Kidney (tissue), 14 donors: ENCODE measurements around the gene KRT77. TPM values are rescaled to one million over a fixed set of nuclear protein-coding genes. Genes with fewer than 3 reads are reported as not detected.
"Not testable (repeated sequence)": the region's sequence is repeated elsewhere in the genome, so short reads cannot be mapped to it uniquely, and the experiment has no call there.

ENCODE experiments used
- DNase-seq, 5 donors: peaks; one replicate each; pipeline ENCODE4 v3.0.0-alpha.2; 2013 to 2020
- FAIRE-seq: peaks from 2 replicates; lab custom pipeline; 2012; peaks lifted over from hg19 to GRCh38; lab: Jason Lieb, UNC
- H3K27ac ChIP-seq, 2 donors: one replicate each; pipeline ENCODE4 v1.7.0; 2013; ENCODE audit warnings: low read depth in 2 of 2, low read length in 2 of 2, inconsistent platforms in 1 of 2
- H3K27me3 ChIP-seq: one replicate; pipeline ENCODE4 v1.7.1; 2013; ENCODE audit warnings: low read length, inconsistent platforms; ENCODE audit not compliant: control insufficient read depth, insufficient read depth
- H3K36me3 ChIP-seq, 3 donors: one replicate each; pipeline versions ENCODE4 v1.7.0 to v1.7.1; 2013; ENCODE audit warnings: low read length in 3 of 3, control low read depth in 1 of 3, inconsistent platforms in 1 of 3; ENCODE audit not compliant: insufficient read depth in 3 of 3, control insufficient read depth in 2 of 3
- H3K4me1 ChIP-seq, 3 donors: one replicate each; pipeline versions ENCODE4 v1.7.0 to v1.7.1; 2013; ENCODE audit warnings: low read length in 3 of 3, inconsistent platforms in 1 of 3, low read depth in 1 of 3; ENCODE audit not compliant: control insufficient read depth in 2 of 3, insufficient read depth in 2 of 3
- H3K4me3 ChIP-seq, 3 donors: one replicate each; pipeline versions ENCODE4 v1.7.0 to v1.8.1; 2013; ENCODE audit warnings: low read length in 3 of 3, control low read depth in 1 of 3, inconsistent platforms in 1 of 3
- H3K9ac ChIP-seq, 3 donors: one replicate each; pipeline versions ENCODE4 v1.7.0 to v1.7.1; 2013; ENCODE audit warnings: low read length in 3 of 3, control low read depth in 1 of 3, inconsistent platforms in 1 of 3
- H3K9me3 ChIP-seq, 3 donors: one replicate each; pipeline versions ENCODE4 v1.7.0 to v1.7.1; 2013; ENCODE audit warnings: low read length in 3 of 3, control low read depth in 1 of 3, inconsistent platforms in 1 of 3; ENCODE audit not compliant: control insufficient read depth in 2 of 3, insufficient read depth in 1 of 3
- CTCF ChIP-seq: IDR thresholded peaks from 3 replicates; pipeline ENCODE4 v1.5.1; 2012; ENCODE audit warnings: mild to moderate bottlenecking, moderate library complexity, borderline replicate concordance; ENCODE audit not compliant: insufficient read depth; ENCODE audit errors: extremely low read depth
- intact Hi-C: fragments of 100-400 bp; cut with DNase I; formaldehyde crosslinking; loops from one replicate; pipeline ENCODE4 v1.11.1; 2022
- polyA plus RNA-seq: library from polyadenylated mRNA; stranded (reverse); fragments of 350-450 nt; fragmentation: Illumina TruSeq; extraction: RNeasy Lipid Tissue Mini Kit (QIAGEN cat#74804); gene quantifications from one replicate; pipeline ENCODE4 v1.2.3, GENCODE V29; 2014; ENCODE audit warnings: low read depth, low replicate concordance; ENCODE audit not compliant: insufficient read depth
- total RNA-seq: library from RNA; stranded (reverse); fragmentation: NEBNext Ultra II Directional; extraction: Animal tissue kit (Norgen Biotek cat#: 25700); gene quantifications from one replicate; pipeline ENCODE4 v1.2.1, GENCODE V29; 2021
- donor health status: control.
- donor health status: control.
- donor health status: control.
- donor health status: control.
- donor health status: control.
- donor health status: DM: yes; HTN: yes; CAD: no.
- donor health status: Normal renal cell carcinoma (clear cell type).

The KRT77 gene
- total and polyA plus RNA-seq, 2 donors from 2014 or later, result not detected

- Histone ChIP-seq H3K27ac (no peak overlapping the region), H3K9me3 (no peaks in the 10 kb centered on the region), H3K4me3 (no peak overlapping the region), H3K27me3 (no peaks in the 10 kb centered on the region), H3K4me1 (no peaks in the 10 kb centered on the region), H3K9ac (no peak overlapping the region), H3K36me3 (no peaks in the 10 kb centered on the region)
- FAIRE-seq (no peak), DNase-seq (no peak)
- TF ChIP-seq CTCF, result no peak
- intact Hi-C loops, result no loop called here
Measured at GRCh38 chr12:52672321-52672933, 30.9 kb downstream of the KRT77 start.

- FAIRE-seq (no peak), DNase-seq (no peak)
- no peak overlapping the region for H3K9ac ChIP-seq
- intact Hi-C loops, result no loop called here
- no peaks in the 10 kb centered on the region for H3K27me3 ChIP-seq
- H3K4me1 ChIP-seq, result no peaks in the 10 kb centered on the region
- H3K9me3 ChIP-seq, result no peaks in the 10 kb centered on the region
- no peak overlapping the region for H3K27ac ChIP-seq
- H3K36me3 ChIP-seq, result no peaks in the 10 kb centered on the region
- no peak for TF ChIP-seq CTCF
- no peak overlapping the region for H3K4me3 ChIP-seq
Measured at GRCh38 chr12:52670961-52671360, 32.4 kb downstream of the KRT77 start.

GRCh38 chr12:52670506-52670905 is 32.8 kb downstream of the KRT77 start:
- intact Hi-C loops, result no loop called here
- FAIRE-seq, result no peak
- no peak overlapping the region for H3K4me3 ChIP-seq
- H3K4me1 ChIP-seq, result no peaks in the 10 kb centered on the region
- no peak overlapping the region for H3K9ac ChIP-seq
- no peak for TF ChIP-seq CTCF
- H3K27ac ChIP-seq, result no peak overlapping the region
- no peaks in the 10 kb centered on the region for H3K9me3 ChIP-seq
- no peak for DNase-seq
- no peaks in the 10 kb centered on the region for H3K36me3 ChIP-seq
- H3K27me3 ChIP-seq, result no peaks in the 10 kb centered on the region

GRCh38 chr12:52669941-52670340 is 33.4 kb downstream of the KRT77 start:
- intact Hi-C loops, H3K4me3 ChIP-seq, H3K9me3 ChIP-seq, H3K4me1 ChIP-seq, H3K9ac ChIP-seq, H3K27me3 ChIP-seq, H3K36me3 ChIP-seq, DNase-seq, H3K27ac ChIP-seq, FAIRE-seq: not testable (repeated sequence)
